GM19372 (cell line): Measurements from ENCODE around the gene SGO2.
"Not testable (repeated sequence)": the region's sequence is repeated elsewhere in the genome, so short reads cannot be mapped to it uniquely, and the experiment has no call there.

Source experiments
- ATAC-seq: cut with Tn5 transposase; IDR thresholded peaks from one replicate; pipeline ENCODE4 v1.9.1; 2021; ENCODE audit warnings: mild to moderate bottlenecking, low read depth, moderate library complexity; ENCODE audit not compliant: unreplicated experiment

Gene SGO2

DNA sequence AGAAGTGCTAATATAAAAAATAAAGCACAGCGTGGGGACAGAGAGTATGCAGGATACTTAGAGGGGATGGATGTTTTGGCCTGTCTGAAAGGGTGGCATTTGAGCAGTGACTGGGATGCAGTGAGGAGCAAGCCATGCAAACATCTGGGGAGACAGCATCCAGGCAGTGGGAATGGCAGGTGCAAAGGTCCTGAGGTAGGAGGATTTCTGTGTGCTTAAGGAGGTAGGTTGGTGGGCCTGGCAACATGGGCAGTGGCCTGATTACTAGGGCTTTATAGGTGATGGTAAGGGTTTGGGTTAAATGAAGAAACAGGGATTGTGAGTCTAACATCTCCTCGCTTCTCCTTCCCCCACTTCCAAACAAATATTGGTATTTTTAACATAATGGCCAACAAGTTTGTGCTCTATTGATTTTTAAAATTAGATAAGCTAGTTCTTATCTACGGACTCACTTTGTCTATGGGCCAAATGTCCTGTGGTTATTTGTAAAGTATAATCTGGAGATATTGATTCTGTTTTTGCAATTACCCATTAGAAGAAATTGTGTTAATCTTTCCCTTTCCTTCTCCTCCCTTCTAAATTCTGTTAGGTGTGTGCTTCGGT, 62.2 kb downstream of the SGO2 start:
- no peak for ATAC-seq

- ATAC-seq: no peak
Measured at GRCh38 chr2:200590090-200590489, 64.1 kb downstream of the SGO2 start.

- no peak for ATAC-seq
Measured at GRCh38 chr2:200591308-200591707, 65.3 kb downstream of the SGO2 start.

DNA sequence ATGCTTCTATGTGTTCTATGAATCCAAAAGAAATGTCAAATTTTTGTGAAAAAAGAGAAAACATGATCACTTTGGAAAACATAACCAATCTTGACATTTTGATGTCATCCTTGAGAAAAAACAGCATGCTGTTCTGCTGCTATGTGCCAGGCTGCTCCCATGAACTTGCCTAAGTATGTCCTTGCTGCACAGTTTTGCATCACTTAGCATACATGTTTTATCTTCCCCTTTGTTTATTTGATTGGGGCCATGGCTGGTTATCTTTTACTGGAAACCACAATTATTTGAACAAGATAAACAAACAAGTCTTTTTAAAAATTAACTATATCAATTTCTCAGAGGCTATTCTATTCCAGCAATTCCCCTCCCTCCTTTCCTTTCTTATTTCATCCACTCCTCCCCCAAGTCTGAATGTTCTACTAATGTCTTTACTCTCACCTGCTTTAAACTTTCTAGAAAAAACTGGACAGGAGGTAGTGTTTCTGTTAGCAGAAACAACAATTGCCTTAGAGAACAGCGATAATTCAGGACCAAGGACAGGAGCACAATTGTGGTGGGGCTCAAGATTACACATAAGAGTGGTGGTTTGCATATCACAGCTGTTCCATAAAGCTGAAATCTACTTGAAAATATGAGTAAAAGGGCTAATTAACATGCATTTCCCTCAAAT, 66.5 kb downstream of the SGO2 start:
- ATAC-seq: no peak

- no peak for ATAC-seq
Measured at GRCh38 chr2:200593905-200594304, 67.9 kb downstream of the SGO2 start.

GRCh38 chr2:200595913-200596312, 69.9 kb downstream of the SGO2 start:
- ATAC-seq: no peak

- ATAC-seq: no peak
Measured at GRCh38 chr2:200596774-200597570, 71.0 kb downstream of the SGO2 start.

- no peak for ATAC-seq
Measured at GRCh38 chr2:200599206-200599605, 73.2 kb downstream of the SGO2 start.

DNA sequence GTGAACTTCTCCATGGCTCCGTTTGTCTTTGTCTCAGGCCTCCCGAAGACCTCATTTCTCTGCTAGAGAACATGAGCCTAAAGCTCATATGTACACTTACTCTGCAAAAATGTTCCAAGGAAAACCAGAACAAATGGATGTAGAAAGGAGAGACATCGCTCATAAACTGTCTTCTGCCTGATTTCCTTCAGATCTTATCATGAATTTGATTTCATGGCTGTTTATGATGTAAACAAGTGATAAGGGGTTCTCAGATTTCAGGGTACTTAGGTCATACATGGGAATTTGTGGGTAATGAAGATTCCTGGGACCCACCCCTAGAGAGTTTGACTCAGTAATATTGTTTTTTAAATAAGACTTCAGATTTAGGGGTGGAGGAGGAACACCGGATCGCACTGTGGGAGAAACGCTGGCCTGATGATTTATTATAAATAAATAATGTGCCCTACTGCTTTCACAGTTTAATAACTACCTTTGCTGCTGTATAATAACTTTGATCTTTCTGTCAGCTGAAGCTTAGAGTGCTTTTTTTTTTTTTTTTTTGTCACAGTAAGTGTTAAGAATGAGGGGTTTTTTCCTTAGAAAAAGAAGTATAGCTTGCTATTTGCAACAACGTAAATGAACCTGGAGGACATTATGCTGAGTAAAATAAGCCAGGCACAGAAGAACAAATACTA, 74.7 kb downstream of the SGO2 start:
- ATAC-seq: no peak

DNA sequence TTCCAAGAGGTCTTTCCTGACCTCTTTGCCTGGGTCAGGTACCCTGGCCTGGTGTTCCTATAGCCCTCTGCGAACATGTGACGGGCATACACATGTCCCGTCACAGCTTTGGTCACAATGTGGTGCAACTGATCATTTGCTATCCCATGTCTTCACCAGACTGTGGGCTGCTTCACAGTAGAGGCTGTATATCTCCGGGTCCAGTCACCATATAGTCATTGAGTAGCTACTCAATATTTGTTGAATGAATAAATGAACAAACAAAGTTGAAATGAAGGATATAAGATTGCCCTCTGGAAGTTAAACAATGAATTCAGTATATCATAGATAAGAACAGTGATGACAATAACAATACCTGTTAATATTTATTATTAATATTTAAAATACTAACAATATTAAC, 76.6 kb downstream of the SGO2 start:
- ATAC-seq: no peak

GRCh38 chr2:200603972-200604371, 78.0 kb downstream of the SGO2 start:
- ATAC-seq: no peak

GRCh38 chr2:200604571-200605255, 78.7 kb downstream of the SGO2 start:
- no peak for ATAC-seq

DNA sequence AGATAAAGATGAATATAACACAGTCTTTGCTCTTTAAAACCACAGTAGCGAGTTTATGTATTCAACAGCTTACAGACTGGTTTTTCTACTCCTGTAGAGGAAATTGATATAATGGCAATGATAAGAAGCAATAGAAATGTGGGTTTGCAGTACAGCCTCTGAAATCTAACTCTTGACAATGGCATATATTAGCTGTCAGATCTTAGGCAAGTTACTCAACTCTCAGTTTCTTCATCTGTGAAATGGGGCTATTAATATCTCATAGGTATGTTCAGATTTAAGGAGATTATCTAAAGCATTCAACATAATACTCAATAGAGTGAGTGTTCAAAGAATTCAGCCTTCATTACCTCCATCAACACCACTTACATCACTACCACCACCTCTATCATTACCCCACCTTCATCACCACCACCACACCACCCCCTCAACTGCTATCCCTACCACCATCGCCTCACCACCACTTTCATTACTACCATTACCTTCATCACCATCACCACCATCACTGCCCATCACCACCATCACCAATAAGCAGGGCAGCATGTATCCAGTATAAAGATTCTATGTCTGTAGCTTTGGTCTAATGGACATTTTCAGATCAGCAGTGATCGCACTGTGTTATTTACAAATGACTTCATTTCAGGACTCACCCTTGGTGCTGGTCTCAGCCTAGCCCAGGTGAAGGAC, 82.5 kb downstream of the SGO2 start:
- no peak for ATAC-seq

DNA sequence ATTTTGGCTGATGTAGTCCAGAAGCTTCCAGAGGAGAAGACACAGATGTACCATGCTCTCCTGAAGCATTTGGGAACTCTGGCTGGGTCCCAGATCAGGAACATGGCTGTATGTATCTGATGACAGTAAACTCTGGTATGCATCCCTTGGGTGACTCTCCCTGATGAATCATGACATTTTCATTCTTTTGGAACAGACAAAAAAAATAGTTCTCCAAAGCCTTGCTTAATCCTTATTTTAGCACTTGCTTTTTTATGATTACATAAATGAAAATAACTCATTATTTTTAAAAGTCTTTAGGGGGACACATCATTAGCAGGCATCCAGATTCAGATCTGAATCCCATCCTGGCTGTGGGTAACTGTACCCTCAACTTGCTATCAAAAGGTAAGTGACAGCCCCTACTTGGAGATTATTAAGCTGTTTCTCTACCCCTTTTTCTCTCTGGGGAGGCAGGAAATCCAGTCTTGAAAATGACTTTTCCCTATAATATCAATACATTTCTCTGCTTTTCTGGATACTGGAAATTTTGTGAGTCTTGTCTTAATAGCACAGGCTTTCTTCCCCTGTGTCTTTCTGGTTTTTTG, 83.1 kb downstream of the SGO2 start:
- no peak for ATAC-seq

GRCh38 chr2:200610217-200610616, 84.2 kb downstream of the SGO2 start:
- not testable (repeated sequence) for ATAC-seq

GRCh38 chr2:200613692-200614091, 87.7 kb downstream of the SGO2 start:
- no peak for ATAC-seq

DNA sequence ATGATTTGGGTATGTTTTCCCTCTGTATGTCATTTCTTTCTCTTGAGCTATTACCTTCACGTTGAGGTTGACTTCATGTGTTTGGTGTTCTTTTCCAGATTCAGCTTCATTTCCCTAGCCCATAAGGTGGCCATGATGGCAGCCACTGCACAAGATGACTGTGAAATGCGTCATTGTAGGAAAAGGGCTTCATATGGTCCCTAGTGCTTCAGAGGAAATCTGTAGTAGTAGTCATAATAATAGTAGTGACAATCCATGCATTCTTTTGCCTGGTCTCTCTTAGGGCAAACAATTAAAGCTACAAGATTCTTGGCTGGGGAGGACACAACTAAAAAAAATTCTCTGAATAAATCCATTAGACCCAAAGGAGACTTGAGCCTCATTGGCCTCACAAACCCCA, 88.2 kb downstream of the SGO2 start:
- ATAC-seq: no peak

DNA sequence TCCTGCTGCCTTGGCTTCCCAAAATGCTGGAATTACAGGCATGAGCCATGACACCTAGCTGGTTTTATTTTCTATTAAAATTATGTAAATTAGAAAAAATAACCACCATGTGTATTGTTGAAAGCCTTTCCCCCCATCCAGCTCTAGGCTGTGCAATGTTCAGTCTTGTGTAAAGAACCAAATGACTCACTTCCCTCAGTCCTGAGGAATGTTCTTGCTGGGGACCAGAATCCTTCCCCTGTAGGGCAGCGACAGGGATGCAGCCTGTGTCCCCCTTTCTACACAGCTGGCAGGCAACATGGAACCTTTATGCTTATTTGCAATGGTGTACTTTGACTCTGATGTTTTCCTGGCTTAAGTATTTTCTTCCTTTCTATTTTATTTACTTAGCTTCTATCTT, 89.2 kb downstream of the SGO2 start:
- no peak for ATAC-seq

DNA sequence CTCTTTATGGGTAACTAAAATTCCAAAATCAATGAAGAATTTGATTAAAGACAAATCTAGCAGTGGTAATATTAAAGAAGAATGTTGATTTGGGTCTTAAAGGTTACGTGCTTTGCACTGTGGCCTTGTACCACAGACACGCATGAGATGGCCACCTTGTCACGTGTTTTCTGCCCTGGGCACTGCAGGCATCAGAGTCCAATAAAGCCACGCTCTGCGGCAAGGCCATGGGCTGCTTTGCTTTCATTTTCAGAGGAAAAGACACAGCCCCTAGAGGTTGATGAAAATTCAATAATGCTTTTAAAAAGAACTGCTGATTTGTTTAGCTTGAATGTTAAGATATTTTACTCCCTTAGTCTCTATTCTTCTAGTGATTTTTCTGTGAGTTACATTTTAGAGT, 90.2 kb downstream of the SGO2 start:
- ATAC-seq: no peak

DNA sequence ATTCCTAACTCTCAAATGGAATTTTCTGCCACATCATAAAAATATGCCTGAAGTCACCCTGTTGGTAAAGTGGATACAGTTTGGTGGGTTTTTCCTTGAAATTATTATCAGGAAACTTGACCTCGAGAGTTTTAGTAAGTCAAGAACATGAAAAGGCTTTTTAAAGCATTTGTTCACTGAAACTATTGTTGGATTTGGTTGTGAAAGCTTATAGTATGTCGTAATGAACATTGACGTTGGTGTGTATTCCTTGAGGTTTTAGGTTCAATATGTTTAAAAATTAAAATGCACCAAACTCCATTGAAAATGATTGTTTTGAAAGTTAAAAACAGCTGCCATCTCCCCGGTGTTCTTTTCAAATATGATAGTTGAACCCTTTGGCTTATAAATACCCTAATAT, 90.6 kb downstream of the SGO2 start:
- no peak for ATAC-seq
